Measurements from ENCODE around the gene SLC12A8.
A peak's percentile ranks its signal among the peaks of the same experiment; 100 is the strongest.

The SLC12A8 gene

GRCh38 chr3:125166599-125167136 lies 45.9 kb downstream of the SLC12A8 start:
- DNase-seq (ENCODE audit: low read depth): peak; percentile 82
- TF ChIP-seq, protein P1, sequence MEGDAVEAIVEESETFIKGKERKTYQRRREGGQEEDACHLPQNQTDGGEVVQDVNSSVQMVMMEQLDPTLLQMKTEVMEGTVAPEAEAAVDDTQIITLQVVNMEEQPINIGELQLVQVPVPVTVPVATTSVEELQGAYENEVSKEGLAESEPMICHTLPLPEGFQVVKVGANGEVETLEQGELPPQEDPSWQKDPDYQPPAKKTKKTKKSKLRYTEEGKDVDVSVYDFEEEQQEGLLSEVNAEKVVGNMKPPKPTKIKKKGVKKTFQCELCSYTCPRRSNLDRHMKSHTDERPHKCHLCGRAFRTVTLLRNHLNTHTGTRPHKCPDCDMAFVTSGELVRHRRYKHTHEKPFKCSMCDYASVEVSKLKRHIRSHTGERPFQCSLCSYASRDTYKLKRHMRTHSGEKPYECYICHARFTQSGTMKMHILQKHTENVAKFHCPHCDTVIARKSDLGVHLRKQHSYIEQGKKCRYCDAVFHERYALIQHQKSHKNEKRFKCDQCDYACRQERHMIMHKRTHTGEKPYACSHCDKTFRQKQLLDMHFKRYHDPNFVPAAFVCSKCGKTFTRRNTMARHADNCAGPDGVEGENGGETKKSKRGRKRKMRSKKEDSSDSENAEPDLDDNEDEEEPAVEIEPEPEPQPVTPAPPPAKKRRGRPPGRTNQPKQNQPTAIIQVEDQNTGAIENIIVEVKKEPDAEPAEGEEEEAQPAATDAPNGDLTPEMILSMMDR (IDR thresholded peaks at IDR 0.05; ENCODE audit: insufficient read depth, low read depth, low read length, missing control alignments): no peak
- H3K4me3 ChIP-seq (ENCODE audit: low read length): no peak overlapping the region

- H3K4me3 ChIP-seq (ENCODE audit: low read length): no peak overlapping the region
- no peak for DNase-seq (ENCODE audit: low read depth)
- TF ChIP-seq, protein P1 (IDR thresholded peaks at IDR 0.05; ENCODE audit: insufficient read depth, low read depth, low read length, missing control alignments): no peak
These were observed 46.5 kb downstream of the SLC12A8 start for GRCh38 chr3:125165948-125166553.

GRCh38 chr3:125165189-125165947 lies 47.2 kb downstream of the SLC12A8 start:
- no peak overlapping the region for H3K4me3 ChIP-seq (ENCODE audit: low read length)
- DNase-seq (ENCODE audit: low read depth): no peak
- TF ChIP-seq, protein P1 (IDR thresholded peaks at IDR 0.05; ENCODE audit: insufficient read depth, low read depth, low read length, missing control alignments): peak; percentile 36

DNA sequence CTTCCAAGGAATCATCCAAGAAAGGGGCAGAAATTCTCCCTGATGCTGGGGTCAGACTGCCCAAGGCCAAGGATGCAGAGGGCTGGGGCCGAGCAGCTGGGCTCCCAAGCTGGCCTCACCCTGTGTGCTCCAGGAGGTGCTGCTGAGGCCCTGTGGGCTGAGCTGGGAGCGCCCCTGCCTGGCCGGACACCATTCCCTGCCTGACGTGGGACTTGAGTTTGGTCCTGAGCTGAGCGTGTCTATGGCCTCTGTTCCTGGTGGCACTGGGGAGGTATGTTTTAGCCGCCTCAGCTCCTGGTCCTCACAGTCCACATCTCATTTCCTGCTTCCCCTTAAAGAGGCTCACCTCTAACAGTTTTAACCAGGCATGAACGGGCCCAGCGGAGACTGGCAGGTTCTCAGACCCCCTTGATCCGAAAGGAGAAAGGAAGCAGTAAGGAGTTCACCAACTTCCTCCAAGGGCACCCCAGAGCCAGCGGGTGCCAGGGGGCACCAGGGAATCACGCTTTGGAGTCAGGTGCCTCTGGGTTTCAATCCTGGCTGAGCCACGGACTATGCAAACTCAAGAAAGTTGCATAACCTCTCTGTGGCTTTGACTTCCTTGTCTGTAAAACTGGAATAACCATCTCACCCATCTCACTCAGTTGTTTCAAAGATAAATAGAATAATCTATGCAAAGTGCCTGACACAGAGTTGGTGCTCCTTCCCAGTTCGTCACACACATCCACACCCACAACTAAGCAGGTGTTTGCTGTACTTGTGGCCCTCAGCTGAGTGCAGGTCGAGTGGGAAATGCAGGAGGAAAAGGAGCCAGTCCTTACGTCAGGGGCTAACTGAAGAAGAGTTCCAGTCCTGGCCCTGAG lies 48.6 kb downstream of the SLC12A8 start:
- TF ChIP-seq, protein P1 (IDR thresholded peaks at IDR 0.05; ENCODE audit: insufficient read depth, low read depth, low read length, missing control alignments): no peak
- no peak overlapping the region for H3K4me3 ChIP-seq (ENCODE audit: low read length)
- DNase-seq (ENCODE audit: low read depth): peak; percentile 66

- TF ChIP-seq, protein P1 (IDR thresholded peaks at IDR 0.05; ENCODE audit: insufficient read depth, low read depth, low read length, missing control alignments): no peak
- DNase-seq (ENCODE audit: low read depth): peak; percentile 53
- H3K4me3 ChIP-seq (ENCODE audit: low read length): no peak overlapping the region
These were observed 50.8 kb downstream of the SLC12A8 start for GRCh38 chr3:125161607-125162219.

- TF ChIP-seq, protein P1 (IDR thresholded peaks at IDR 0.05; ENCODE audit: insufficient read depth, low read depth, low read length, missing control alignments): no peak
- DNase-seq (ENCODE audit: low read depth): no peak
- H3K4me3 ChIP-seq (ENCODE audit: low read length): no peak overlapping the region
These were observed 51.8 kb downstream of the SLC12A8 start for GRCh38 chr3:125160606-125161371.

Data from epithelial cell of esophagus (primary cell).